Esophagus muscularis mucosa (tissue), 4 donors: Measurements from ENCODE around the gene CCNJL. TPM values are rescaled to one million over a fixed set of nuclear protein-coding genes. Genes with fewer than 3 reads are reported as not detected.

ENCODE experiments used
- DNase-seq: peaks from one replicate; pipeline ENCODE4 v3.0.0-alpha.2; 2017; ENCODE audit errors: extremely low spot score
- H3K27ac ChIP-seq, 4 donors: fragments of 200-600 bp; sonication (generic); replicated peaks in 1 of 4; 1 replicate in 3 of 4; 2 replicates in 1 of 4; pipeline ENCODE4 v1.5.1; 2016 to 2019; ENCODE audit warnings: mild to moderate bottlenecking in 1 of 4
- H3K27me3 ChIP-seq, 4 donors: fragments of 200-600 bp; sonication (generic); one replicate each; pipeline versions ENCODE4 v1.5.1 to v1.6.0; 2016 to 2019
- H3K36me3 ChIP-seq, 4 donors: fragments of 200-600 bp; sonication (generic); one replicate each; pipeline ENCODE4 v1.5.1; 2016 to 2019
- H3K4me1 ChIP-seq, 4 donors: fragments of 200-600 bp; sonication (generic); one replicate each; pipeline ENCODE4 v1.5.1; 2016 to 2019
- H3K4me3 ChIP-seq, 4 donors: fragments of 200-600 bp; sonication (generic); 1 replicate in 2 of 4; 2 replicates in 2 of 4; pipeline ENCODE4 v1.5.1; 2016 to 2019; ENCODE audit warnings: mild to moderate bottlenecking in 4 of 4, moderate library complexity in 1 of 4
- H3K9me3 ChIP-seq, 4 donors: fragments of 200-600 bp; sonication (generic); 1 replicate in 3 of 4; 2 replicates in 1 of 4; pipeline ENCODE4 v1.5.1; 2016 to 2019
- EP300 ChIP-seq: sonication (generic); formaldehyde crosslinking; IDR thresholded peaks from one replicate; pipeline ENCODE4 v1.6.1; 2017; ENCODE audit warnings: antibody characterized with exemption
- POLR2A ChIP-seq: fragments of 450-650 bp; IDR thresholded peaks from one replicate; pipeline ENCODE4 v1.6.1; 2017; ENCODE audit warnings: antibody characterized with exemption, moderate library complexity, mild to moderate bottlenecking, low read depth
- POLR2AphosphoS5 ChIP-seq, 2 donors: sonication (generic); formaldehyde crosslinking; IDR thresholded peaks; one replicate each; pipeline ENCODE4 v1.6.1; 2017; ENCODE audit warnings: antibody characterized with exemption in 2 of 2
- WGBS: methylation state at CpG from one replicate; pipeline ENCODE4 v1.1.5; 2018; 5-methylcytosine and 5-hydroxymethylcytosine counted together
- intact Hi-C: fragments of 100-400 bp; cut with DNase I; formaldehyde crosslinking; loops from one replicate; pipeline ENCODE4 v1.15.1; 2023
- total RNA-seq, 4 donors: library from RNA; depleted of rRNA; stranded (reverse); fragments of >200 nt; gene quantifications; one replicate each; pipeline versions ENCODE4 v1.1.0 to v1.2.1, GENCODE V29; 2016
- TF ChIP-seq, protein P1 (sequence below), 3 experiments: fragments of 200-600 bp in 2 of 3; fragments of 450-650 bp in 1 of 3; sonication (generic) in 2 of 3; IDR thresholded peaks; one replicate each; pipeline ENCODE4 v1.5.1; 2017 to 2019; ENCODE audit warnings: antibody characterized with exemption in 3 of 3, mild to moderate bottlenecking in 2 of 3, moderate library complexity in 1 of 3

Gene CCNJL
- total RNA-seq, 4 donors from 2014 or later, result 0.83 to 2.5 (median 1.3) TPM

GRCh38 chr5:160280384-160281095 lies 31.8 kb downstream of the CCNJL start:
- H3K36me3 ChIP-seq, result peaks cover 0 to 34% (median 2%) of the 10 kb centered on the region in 4 donors
- intact Hi-C loops, result no loop called here
- TF ChIP-seq POLR2AphosphoS5 (IDR thresholded peaks at IDR 0.05), result no peak
- no peak for TF ChIP-seq EP300

GRCh38 chr5:160278343-160278742 lies 34.0 kb downstream of the CCNJL start:
- Histone ChIP-seq H3K4me1 (no peaks in the 10 kb centered on the region), H3K27me3 (no peaks in the 10 kb centered on the region), H3K4me3 (no peak overlapping the region), H3K36me3 (peaks cover 0 to 34% (median 2%) of the 10 kb centered on the region in 4 donors), H3K27ac (no peak overlapping the region), H3K9me3 (no peaks in the 10 kb centered on the region)
- intact Hi-C loops, result no loop called here
- WGBS, result 71% methylated on average over 7 of the region's 7 CpGs
- TF ChIP-seq POLR2A (no peak), POLR2AphosphoS5 (IDR thresholded peaks at IDR 0.05) (no peak), EP300 (no peak)
- TF ChIP-seq, protein P1, sequence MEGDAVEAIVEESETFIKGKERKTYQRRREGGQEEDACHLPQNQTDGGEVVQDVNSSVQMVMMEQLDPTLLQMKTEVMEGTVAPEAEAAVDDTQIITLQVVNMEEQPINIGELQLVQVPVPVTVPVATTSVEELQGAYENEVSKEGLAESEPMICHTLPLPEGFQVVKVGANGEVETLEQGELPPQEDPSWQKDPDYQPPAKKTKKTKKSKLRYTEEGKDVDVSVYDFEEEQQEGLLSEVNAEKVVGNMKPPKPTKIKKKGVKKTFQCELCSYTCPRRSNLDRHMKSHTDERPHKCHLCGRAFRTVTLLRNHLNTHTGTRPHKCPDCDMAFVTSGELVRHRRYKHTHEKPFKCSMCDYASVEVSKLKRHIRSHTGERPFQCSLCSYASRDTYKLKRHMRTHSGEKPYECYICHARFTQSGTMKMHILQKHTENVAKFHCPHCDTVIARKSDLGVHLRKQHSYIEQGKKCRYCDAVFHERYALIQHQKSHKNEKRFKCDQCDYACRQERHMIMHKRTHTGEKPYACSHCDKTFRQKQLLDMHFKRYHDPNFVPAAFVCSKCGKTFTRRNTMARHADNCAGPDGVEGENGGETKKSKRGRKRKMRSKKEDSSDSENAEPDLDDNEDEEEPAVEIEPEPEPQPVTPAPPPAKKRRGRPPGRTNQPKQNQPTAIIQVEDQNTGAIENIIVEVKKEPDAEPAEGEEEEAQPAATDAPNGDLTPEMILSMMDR (IDR thresholded peaks at IDR 0.05), result no peak
- no peak for DNase-seq

More at GRCh38 chr5:160280384-160281095, 31.8 kb downstream of the CCNJL start:
- H3K27me3 ChIP-seq, result no peaks in the 10 kb centered on the region
- H3K9me3 ChIP-seq, result no peaks in the 10 kb centered on the region
- no peak for DNase-seq
- H3K27ac ChIP-seq, result no peak overlapping the region
- no peaks in the 10 kb centered on the region for H3K4me1 ChIP-seq
- H3K4me3 ChIP-seq, result no peak overlapping the region
- WGBS, result 93% methylated on average over 25 of the region's 26 CpGs

GRCh38 chr5:160274483-160274931 lies 37.9 kb downstream of the CCNJL start:
- 75% methylated on average over 5 of the region's 5 CpGs for WGBS
- Histone ChIP-seq H3K36me3 (peaks cover 0 to 25% (median 2%) of the 10 kb centered on the region in 4 donors), H3K4me3 (no peak overlapping the region), H3K27me3 (no peaks in the 10 kb centered on the region), H3K27ac (no peak overlapping the region), H3K4me1 (peaks cover 12 to 25% (median 18%) of the 10 kb centered on the region in 4 donors), H3K9me3 (no peaks in the 10 kb centered on the region)
- DNase-seq, result no peak
- intact Hi-C loops, result no loop called here
- TF ChIP-seq POLR2A, result no peak
- TF ChIP-seq, protein P1 (IDR thresholded peaks at IDR 0.05), result no peak
- TF ChIP-seq EP300, result no peak
- TF ChIP-seq POLR2AphosphoS5 (IDR thresholded peaks at IDR 0.05), result no peak

- WGBS, result 49% methylated on average over 2 of the region's 2 CpGs
- intact Hi-C loops, result no loop called here
Observed at GRCh38 chr5:160272889-160273288, 39.5 kb downstream of the CCNJL start.

DNA sequence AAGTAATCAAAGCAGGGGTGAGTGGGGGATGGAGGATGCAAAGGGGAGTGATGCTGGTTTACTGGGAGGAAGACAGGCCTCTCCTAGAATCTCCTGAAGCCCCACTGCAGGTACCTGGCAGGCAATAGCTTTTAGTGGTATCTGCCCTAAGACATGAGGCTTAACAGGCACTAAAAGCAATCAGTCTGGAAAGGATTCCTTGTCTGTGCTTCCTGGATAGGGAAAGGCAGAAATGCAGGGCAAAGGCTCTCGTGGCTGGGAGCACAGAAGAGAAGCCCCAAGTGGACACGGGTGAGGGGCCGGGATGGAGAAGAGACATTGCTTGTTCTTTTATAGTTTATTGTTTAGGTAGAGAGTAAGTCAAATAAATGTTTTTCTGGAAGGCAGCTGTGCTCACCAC lies 40.1 kb downstream of the CCNJL start:
- H3K36me3 ChIP-seq, result peaks cover 0 to 14% (median 2%) of the 10 kb centered on the region in 4 donors
- intact Hi-C loops, result no loop called here
- WGBS, result 74% methylated on average over 3 of the region's 3 CpGs
- no peak overlapping the region for H3K4me3 ChIP-seq
- no peaks in the 10 kb centered on the region for H3K9me3 ChIP-seq
- H3K4me1 ChIP-seq, result peaks cover 27 to 39% (median 31%) of the 10 kb centered on the region in 4 donors
- no peak for DNase-seq
- no peak overlapping the region for H3K27ac ChIP-seq
- no peaks in the 10 kb centered on the region for H3K27me3 ChIP-seq
- TF ChIP-seq POLR2AphosphoS5 (IDR thresholded peaks at IDR 0.05), result no peak
- TF ChIP-seq, protein P1 (IDR thresholded peaks at IDR 0.05), result no peak
- no peak for TF ChIP-seq POLR2A
- TF ChIP-seq EP300, result no peak

More at GRCh38 chr5:160272889-160273288, 39.5 kb downstream of the CCNJL start:
- no peak for DNase-seq
- no peaks in the 10 kb centered on the region for H3K27me3 ChIP-seq
- H3K27ac ChIP-seq, result no peak overlapping the region
- H3K4me1 ChIP-seq, result peaks cover 27 to 39% (median 31%) of the 10 kb centered on the region in 4 donors
- H3K9me3 ChIP-seq, result no peaks in the 10 kb centered on the region
- TF ChIP-seq, protein P1 (IDR thresholded peaks at IDR 0.05), result no peak
- no peak for TF ChIP-seq POLR2A
- no peak for TF ChIP-seq EP300
- TF ChIP-seq POLR2AphosphoS5 (IDR thresholded peaks at IDR 0.05), result no peak
- H3K36me3 ChIP-seq, result peaks cover 0 to 16% (median 2%) of the 10 kb centered on the region in 4 donors
- H3K4me3 ChIP-seq, result no peak overlapping the region
